SKM-1 (cell line): ENCODE measurements around the gene CMTR1.
"Not testable (repeated sequence)": the region's sequence is repeated elsewhere in the genome, so short reads cannot be mapped to it uniquely, and the experiment has no call there.

ENCODE experiments used
- DNase-seq: peaks from one replicate; lab custom pipeline; 2025; ENCODE audit not compliant: unreplicated experiment; lab: John Stamatoyannopoulos, UW

The CMTR1 gene

GRCh38 chr6:37433657-37434271 is 743 bp downstream of the CMTR1 start:
- DNase-seq, result no peak

DNA sequence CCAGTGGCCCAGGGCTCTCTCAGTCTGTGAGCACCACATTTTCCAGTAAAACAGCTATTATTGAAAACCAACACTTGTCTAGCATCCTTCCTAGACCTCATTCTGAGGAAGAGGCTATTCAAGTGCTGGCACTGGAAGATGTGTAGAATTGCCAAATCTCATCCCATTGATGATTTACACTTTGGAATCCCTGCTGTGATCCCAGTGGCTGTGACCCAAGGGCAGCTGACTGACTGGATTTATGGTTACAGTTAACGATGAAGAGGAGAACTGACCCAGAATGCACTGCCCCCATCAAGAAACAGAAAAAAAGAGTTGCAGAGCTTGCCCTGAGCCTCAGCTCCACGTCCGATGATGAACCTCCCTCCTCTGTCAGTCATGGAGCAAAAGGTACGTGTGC is 2.4 kb downstream of the CMTR1 start:
- DNase-seq, result no peak

GRCh38 chr6:37435816-37436215 is 2.8 kb downstream of the CMTR1 start:
- no peak for DNase-seq

DNA sequence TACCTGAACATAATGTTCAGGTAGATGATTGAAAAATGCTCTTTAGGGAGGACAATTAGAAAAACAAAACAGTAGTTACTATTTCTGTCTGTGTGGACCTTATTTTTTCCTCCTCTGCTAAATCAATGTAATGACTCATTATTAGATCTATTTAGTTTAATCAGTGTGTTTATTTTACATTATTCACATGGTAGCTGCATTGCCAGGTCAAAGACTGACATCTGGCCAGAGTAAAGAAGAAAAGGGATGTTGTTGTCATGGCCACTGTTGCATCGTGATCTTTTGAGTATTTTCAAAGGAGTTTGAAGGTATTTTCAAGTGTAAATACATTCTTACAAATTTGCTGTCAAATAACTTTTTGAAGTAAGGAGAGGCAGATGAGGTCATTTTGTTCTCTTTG is 5.9 kb downstream of the CMTR1 start:
- DNase-seq, result no peak

DNA sequence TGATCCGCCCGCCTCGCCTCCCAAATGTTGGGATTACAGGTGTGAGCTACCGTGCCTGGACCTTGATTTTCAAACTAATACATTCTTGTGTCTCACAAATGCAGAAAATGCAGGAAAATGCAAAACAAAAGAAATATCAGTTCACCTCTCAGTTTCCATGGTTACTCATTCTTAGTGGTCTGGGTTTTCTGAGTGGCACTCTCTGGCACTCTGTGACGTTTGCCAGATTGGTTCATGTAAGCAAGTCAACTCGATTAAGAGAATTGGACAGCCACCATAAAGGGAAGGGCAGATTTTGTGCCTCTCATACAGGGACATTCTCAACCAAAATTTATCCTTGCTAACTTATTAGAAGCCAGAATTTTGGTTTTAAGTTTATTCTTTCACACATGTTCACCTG is 8.6 kb downstream of the CMTR1 start:
- no peak for DNase-seq

- DNase-seq, result no peak
Measured at GRCh38 chr6:37442416-37443215, 9.6 kb downstream of the CMTR1 start.

DNA sequence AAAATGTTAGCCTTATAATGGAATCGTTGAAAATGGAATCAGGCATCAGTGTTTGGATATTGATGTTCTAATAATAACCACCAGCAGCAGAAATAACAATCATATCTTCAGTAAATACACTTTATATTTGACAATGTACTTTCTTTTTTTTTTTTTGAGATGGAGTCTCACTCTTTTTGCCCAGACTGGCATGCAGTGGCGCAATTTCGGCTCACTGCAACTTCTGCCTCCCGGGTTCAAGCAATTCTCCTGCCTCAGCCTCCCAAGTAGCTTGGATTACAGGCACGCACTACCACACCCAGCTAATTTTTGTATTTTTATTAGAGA is 10.2 kb downstream of the CMTR1 start:
- not testable (repeated sequence) for DNase-seq

- no peak for DNase-seq
Measured at GRCh38 chr6:37449984-37450383, 17.0 kb downstream of the CMTR1 start.

DNA sequence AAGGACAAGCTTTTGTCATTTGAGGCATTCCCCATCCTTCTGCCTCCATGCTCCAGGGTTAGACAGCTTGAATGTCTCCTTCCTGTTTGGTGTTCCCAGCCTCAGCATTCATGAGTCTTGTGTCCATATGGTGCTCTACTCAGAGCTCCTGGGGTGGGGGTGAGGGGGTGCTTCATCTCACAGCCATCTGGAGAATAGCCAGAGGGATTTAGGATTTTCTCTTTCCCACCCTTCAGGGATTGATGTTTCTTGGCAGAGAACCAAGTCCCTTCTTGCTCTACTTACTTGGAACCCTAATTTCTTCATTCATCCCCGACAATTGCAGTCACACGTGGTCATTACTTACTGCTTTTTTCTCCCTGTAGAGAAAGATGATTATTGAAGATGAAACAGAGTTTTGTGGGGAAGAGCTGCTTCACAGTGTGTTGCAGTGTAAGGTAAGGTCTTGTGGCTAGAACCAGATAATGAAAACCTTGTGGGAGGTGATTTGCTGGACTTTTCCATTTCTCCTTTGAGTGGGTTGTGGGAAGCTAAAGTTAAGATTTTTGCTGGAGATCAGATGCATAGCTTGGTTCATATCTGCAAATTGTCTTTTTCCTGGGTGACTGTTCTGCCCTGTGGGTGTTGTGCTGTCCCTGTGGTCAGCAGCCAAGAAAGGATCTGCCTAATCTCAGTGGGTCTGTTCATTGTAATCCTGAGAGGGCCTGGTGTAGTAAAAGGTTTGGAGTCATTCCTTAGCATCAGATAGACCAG is 18.6 kb downstream of the CMTR1 start:
- no peak for DNase-seq

- no peak for DNase-seq
Measured at GRCh38 chr6:37452522-37452921, 19.5 kb downstream of the CMTR1 start.

DNA sequence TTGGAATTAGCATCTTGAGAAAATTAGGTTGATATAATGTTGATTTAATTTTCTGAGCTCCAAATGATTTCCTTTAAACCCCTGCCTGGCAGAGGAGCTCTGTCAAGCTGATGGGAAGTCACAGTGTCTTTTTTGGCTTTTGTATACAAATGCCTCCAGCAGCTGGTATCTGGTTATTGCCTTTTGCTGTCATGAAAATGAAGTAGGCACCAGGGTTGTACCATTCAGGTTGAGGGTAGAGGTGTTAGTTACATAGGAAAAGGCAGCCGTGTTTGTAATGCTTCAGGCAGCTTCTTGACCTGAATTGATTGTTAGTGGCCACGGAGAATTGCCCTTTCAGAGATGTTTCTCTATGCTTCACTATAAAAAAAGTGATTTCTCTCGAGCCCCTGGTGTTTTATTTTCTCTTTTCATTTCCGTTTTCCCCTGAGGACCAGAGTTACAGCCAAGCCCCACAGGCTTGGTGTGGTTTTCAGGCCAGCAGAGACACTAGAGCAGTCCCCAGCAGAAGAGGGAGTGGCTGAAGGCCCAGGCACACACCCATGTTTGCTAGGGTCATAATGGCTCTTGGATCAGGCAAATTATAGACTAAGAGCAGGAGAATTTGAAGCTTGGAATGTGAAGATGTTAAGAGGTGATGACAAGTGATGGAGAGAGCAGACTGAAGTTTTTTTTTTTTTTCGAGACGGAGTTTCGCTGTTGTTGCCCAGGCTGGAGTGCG is 21.6 kb downstream of the CMTR1 start:
- DNase-seq, result no peak

GRCh38 chr6:37456126-37456525 is 23.1 kb downstream of the CMTR1 start:
- DNase-seq, result no peak

DNA sequence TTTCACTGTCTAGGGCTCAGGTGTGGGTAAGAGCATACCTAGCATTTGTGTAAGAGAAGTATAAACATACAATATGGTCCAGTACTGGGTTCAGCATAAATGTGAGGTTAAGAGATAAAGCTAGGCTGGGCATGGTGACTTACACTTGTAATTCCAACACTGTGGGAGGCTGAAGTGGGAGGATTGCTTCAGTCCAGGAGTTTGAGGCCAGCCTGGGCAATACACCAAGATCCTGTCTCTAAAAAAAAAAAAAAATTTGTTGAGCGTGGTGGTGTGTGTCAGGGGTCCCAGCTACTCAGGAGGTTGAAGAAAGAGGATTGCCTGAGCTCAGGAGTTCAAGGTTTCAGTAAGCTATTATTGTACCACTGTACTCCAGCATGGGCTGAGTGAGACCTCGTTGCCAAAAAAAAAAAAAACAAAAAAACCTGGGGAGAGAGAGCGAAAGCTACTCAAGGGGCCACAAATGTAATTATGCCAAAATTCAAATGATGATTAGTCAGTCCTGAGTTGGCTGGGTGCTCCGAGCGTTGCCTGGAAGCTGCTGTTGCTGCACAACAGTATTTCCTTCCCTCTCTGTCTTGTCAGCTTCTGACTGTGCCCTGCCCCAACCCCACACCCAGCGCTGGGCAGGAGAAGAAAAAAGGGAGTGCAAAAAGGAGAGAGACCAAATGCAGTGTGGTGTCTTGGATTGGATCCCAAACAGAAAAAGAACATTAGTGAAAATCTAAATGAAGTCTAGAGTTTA is 24.0 kb downstream of the CMTR1 start:
- DNase-seq, result no peak

- no peak for DNase-seq
Measured at GRCh38 chr6:37459981-37460800, 27.2 kb downstream of the CMTR1 start.

GRCh38 chr6:37460805-37461204 is 27.8 kb downstream of the CMTR1 start:
- no peak for DNase-seq

DNA sequence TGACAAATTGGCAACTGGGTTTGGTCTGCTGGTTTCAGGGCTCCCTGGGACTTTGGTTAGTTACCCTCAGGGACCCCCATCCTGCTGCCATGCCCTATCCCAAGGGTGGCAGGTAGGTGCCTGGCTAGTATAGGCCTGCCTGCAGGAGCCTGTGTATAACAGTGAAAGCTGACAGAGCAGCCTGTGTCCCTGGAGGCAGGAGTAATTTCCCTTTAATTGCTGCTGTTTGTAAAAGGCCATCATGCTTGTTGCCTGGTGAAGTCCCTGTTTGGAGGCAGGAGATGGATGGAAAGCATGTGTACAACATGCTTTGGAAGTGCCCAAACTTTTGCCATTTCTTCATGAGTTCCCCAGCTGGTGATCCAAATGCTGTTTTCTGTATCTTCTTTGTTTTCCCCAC is 30.1 kb downstream of the CMTR1 start:
- DNase-seq, result no peak

DNA sequence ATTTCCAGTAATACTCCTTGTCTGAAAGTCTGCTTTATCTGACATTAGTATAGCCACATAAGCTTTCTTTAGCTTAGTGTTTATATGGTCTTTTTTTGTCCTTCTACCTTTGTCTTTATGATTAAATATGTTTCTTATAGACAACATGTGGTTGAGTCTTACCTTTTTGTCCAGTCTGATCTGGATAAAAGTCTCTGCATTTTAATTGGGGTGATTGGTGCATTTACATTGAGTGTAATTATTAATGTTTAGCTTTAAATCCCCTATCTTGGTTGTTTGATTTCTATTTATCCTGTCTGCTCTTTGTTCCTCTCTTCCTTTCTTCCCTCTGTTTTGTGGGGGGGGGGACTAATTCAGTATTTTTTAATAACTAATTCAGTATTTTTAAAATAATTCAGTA is 34.7 kb downstream of the CMTR1 start:
- DNase-seq, result no peak

DNA sequence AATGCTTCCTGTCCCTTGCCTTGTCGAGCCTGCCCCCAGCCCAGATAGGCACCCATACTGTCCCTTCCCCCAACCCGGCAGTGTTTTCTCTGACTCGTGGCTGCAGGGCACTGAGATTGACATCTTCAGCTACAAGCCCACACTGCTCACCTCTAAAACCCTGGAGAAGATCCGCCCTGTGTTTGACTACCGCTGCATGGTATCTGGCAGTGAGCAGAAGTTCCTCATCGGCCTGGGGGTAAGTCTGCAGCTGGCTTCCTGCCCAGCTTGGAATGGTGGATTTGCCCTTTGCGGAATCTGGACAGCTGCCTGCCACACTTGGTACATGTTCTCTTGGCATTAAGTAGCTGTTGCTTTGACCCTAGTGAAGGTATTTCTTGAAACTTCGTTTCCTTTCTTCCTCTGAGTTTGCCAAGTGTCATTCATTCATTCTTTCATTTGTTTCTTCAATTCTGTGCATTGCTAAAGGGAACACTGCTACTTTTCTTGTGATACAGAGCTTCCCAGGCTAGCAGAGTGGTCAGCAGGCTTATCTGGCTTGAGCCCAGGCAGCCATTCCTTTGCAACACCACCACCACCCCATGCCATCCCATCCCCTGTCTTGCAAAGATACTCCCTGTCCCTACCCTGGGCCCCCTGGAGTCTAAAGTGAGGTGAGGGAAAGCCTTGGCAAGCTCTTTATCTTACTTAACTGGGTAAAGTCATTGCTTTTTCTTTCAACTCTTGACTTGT is 40.5 kb downstream of the CMTR1 start:
- DNase-seq, result no peak

DNA sequence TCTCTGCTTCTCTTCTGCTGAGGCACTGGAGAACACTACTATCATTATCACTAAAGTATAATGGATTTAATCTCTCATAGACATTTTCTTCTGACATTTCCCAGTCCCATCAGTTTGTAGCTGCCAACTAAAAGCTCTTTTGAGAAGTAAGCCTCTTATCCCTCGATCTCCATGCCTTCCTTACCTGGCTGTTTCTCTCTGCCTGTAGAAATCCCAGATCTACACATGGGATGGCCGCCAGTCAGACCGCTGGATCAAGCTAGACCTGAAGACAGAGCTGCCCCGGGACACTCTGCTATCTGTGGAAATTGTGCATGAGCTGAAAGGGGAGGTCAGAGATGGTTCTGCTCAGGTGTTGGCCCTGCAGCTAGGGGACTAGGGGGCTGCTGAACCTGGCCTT is 41.3 kb downstream of the CMTR1 start:
- DNase-seq, result no peak
